MCF 10A (cell line): ENCODE results near the gene WDR18. TPM values are rescaled to one million over a fixed set of nuclear protein-coding genes. Genes with fewer than 3 reads are reported as not detected.
A peak's percentile ranks its signal among the peaks of the same experiment; 100 is the strongest.

Experiments
- BruUV-seq: library from RNA; stranded (reverse); fragments of 400-500 nt; replicated peaks from 2 replicates; lab custom pipeline; 2021; lab: Mats Ljungman, UMichigan
- CTCF ChIA-PET: fragments of 300-600 bp; sonication (Branson Sonifier 250); formaldehyde crosslinking; extraction: SDS; loops from one replicate; lab custom pipeline; 2021; ENCODE audit warnings: antibody characterized with exemption, inconsistent platforms; lab: Yijun Ruan, JAX
- POLR2A ChIA-PET: fragments of 300-600, 350-650 bp; sonication (Branson Sonifier 250); formaldehyde crosslinking; extraction: SDS; loops from one replicate; lab custom pipeline; 2020; ENCODE audit warnings: antibody characterized with exemption, inconsistent platforms; lab: Yijun Ruan, JAX
- DNase-seq: peaks from one replicate; pipeline ENCODE4 v3.0.0-alpha.2; 2018; ENCODE audit not compliant: unreplicated experiment
- H3K27ac Mint-ChIP-seq: one replicate; pipeline ENCODE4 v1.8.0; 2022; ENCODE audit warnings: mild to moderate bottlenecking, low read depth, mixed read lengths; ENCODE audit not compliant: unreplicated experiment
- H3K27me3 Mint-ChIP-seq: one replicate; pipeline ENCODE4 v1.8.0; 2022; ENCODE audit warnings: mixed read lengths; ENCODE audit not compliant: insufficient read depth, unreplicated experiment
- H3K36me3 Mint-ChIP-seq: one replicate; pipeline ENCODE4 v1.8.0; 2022; ENCODE audit warnings: mild to moderate bottlenecking, moderate library complexity, mixed read lengths; ENCODE audit not compliant: insufficient read depth, unreplicated experiment
- H3K4me1 Mint-ChIP-seq: one replicate; pipeline ENCODE4 v1.8.0; 2022; ENCODE audit warnings: mixed read lengths; ENCODE audit not compliant: insufficient read depth, unreplicated experiment
- H3K4me3 Mint-ChIP-seq: one replicate; pipeline ENCODE4 v1.8.0; 2022; ENCODE audit warnings: mild to moderate bottlenecking, moderate library complexity, mixed read lengths; ENCODE audit not compliant: unreplicated experiment
- H3K9me3 Mint-ChIP-seq: one replicate; pipeline ENCODE4 v1.8.0; 2022; ENCODE audit warnings: mixed read lengths; ENCODE audit not compliant: unreplicated experiment
- intact Hi-C: fragments of 100-400 bp; cut with micrococcal nuclease; formaldehyde crosslinking; loops from 2 replicates; pipeline ENCODE4 v1.14.1; 2022
- total RNA-seq: library from RNA; stranded (reverse); gene quantifications from 2 replicates; pipeline ENCODE4 v1.2.3, GENCODE V29; 2022
- TF ChIP-seq, protein P1 (sequence below): fragments of 200-600 bp; IDR thresholded peaks from one replicate; pipeline ENCODE4 v1.8.0; 2022; ENCODE audit warnings: antibody characterized with exemption, mild to moderate bottlenecking; ENCODE audit not compliant: unreplicated experiment

Gene WDR18
- total RNA-seq, 1 experiment from 2014 or later, result 96.7 TPM

DNA sequence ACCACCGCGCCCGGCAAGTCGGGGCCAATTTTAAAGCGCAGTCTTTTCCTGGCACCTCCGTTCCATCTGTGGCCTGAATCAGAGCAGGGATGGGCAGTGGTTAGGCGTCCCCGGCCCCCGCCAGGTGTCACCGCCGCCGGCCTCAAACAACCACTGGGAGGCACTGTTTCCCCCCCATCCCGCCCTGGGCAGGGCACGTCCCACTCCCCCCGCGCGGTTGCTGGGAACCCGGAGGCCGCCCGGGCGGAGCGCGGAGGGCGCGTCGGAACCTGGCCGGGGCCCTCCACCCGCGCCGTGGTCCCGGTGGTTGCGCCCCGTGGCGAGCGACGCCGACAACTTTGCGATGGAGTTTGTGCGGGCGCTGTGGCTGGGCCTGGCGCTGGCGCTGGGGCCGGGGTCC, 15.9 kb downstream of the WDR18 start, which contains the start of gene GRIN3B:
TSS of gene GRIN3B (plus strand) at position 325 of the 400 bp plus-strand sequence. CDS start at position 344, 19 bp downstream.
- Mint-ChIP-seq H3K27me3 (peaks cover 17% of the 10 kb centered on the region), H3K4me1 (peaks cover 6% of the 10 kb centered on the region), H3K9me3 (no peaks in the 10 kb centered on the region), H3K4me3 (no peak within 1 kb of the TSS), H3K27ac (no peak within 1 kb of the TSS), H3K36me3 (peaks cover 6% of the 10 kb centered on the region)
- intact Hi-C loops, result no loop called here
- POLR2A ChIA-PET, result no interaction called here
- DNase-seq, result no peak
- TF ChIP-seq, protein P1, sequence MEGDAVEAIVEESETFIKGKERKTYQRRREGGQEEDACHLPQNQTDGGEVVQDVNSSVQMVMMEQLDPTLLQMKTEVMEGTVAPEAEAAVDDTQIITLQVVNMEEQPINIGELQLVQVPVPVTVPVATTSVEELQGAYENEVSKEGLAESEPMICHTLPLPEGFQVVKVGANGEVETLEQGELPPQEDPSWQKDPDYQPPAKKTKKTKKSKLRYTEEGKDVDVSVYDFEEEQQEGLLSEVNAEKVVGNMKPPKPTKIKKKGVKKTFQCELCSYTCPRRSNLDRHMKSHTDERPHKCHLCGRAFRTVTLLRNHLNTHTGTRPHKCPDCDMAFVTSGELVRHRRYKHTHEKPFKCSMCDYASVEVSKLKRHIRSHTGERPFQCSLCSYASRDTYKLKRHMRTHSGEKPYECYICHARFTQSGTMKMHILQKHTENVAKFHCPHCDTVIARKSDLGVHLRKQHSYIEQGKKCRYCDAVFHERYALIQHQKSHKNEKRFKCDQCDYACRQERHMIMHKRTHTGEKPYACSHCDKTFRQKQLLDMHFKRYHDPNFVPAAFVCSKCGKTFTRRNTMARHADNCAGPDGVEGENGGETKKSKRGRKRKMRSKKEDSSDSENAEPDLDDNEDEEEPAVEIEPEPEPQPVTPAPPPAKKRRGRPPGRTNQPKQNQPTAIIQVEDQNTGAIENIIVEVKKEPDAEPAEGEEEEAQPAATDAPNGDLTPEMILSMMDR, result peak; percentile 34
- CTCF ChIA-PET, result interaction anchor here (1.5 kb wide), 1 partner anchor 204 kb away, joined by 3 read pairs; no protein-coding TSS in a partner anchor
- BruUV-seq, result no TSS peak

DNA sequence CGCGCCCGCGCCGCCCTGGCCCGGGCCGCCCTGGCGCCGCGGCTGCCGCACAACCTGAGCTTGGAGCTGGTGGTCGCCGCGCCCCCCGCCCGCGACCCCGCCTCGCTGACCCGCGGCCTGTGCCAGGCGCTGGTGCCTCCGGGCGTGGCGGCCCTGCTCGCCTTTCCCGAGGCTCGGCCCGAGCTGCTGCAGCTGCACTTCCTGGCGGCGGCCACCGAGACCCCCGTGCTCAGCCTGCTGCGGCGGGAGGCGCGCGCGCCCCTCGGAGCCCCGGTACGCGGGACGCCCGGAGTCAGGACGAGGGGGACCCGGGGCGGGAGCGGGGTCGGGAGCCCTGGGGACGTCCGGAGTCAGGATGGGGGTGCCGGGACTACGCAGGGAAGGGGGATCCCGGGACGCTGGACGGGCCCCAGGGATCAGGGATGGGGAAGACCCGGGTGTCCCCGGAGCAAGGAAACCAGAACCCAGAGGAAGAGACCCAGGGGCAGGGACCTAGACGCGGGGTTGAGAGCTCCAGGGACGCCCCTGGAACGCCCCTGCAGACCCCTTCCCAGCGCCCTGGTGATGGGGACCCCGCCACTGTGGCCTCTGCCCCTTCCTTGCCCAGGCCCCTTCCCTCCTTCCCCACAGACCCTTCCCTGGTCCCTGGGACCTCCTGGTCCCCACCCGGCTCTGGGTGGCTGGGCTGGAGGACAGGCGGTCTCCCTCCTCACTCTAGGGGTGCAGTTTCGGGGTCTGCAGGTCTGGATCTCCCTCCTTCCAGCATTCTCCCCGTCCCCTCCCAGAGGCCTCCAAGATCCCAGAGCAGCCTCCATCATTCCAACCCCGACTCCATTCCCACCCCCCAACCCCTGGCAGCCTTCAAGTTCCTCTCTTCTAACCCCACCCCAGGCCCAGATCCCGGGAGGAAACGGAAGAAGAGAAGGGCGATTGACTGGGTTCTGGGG, 16.7 kb downstream of the WDR18 start:
- H3K27me3 Mint-ChIP-seq, result peaks cover 17% of the 10 kb centered on the region
- no peaks in the 10 kb centered on the region for H3K9me3 Mint-ChIP-seq
- ChIA-PET POLR2A (interaction anchor here (0.6 to 0.9 kb wide), 4 partner anchors 17 to 204 kb away, joined by 3 to 4 read pairs (median 4); partner anchors contain the start of gene CNN2), CTCF (interaction anchor here (0.5 to 1.5 kb wide), 5 partner anchors 9 to 262 kb away, joined by 3 to 4 read pairs (median 3); no protein-coding TSS in a partner anchor)
- DNase-seq, result no peak
- peaks cover 6% of the 10 kb centered on the region for H3K4me1 Mint-ChIP-seq
- intact Hi-C loops, result loop anchor here (1.0 kb wide), 2 partner anchors 80 to 231 kb away; no protein-coding TSS in a partner anchor
- H3K27ac Mint-ChIP-seq, result no peak overlapping the region
- TF ChIP-seq, protein P1, result no peak
- peaks cover 6% of the 10 kb centered on the region for H3K36me3 Mint-ChIP-seq
- no peak overlapping the region for H3K4me3 Mint-ChIP-seq
- BruUV-seq, result no TSS peak

DNA sequence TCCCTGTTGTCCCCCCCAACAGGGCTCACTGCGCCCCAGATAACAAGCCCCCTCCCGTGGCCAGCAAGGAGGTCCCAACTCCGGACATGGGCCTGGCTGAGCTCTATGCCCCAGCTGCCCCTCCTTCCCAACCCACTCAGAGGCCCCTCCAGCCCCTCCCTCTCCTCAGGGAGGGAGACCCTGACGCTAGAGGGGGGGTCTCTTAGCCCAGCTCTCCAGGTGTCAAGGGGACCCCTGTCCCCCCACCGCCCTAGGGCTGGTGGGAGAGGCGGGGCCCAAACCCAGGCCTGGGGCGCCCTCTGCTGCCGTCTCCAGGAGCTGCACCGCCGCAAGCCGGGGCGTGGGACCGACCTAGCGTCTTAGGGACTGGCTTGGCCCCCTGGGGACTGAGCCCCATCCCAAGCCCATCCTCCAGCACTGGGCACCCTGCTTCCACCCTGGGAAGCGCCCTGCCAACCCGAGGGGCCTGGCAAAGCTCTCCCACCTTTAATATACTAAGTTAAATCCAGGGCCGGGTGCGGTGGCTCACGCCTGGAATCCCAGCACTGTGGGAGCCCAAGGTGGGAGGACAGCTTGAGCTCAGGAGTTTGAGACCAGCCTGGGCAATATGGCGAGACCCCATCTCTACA, 17.5 kb downstream of the WDR18 start:
- peaks cover 1% of the 10 kb centered on the region for H3K36me3 Mint-ChIP-seq
- no peaks in the 10 kb centered on the region for H3K9me3 Mint-ChIP-seq
- TF ChIP-seq, protein P1, result peak; percentile 95
- H3K27ac Mint-ChIP-seq, result no peak overlapping the region
- peak; percentile 51 for DNase-seq
- no peaks in the 10 kb centered on the region for H3K4me1 Mint-ChIP-seq
- intact Hi-C loops, result loop anchor here (1.0 kb wide), 2 partner anchors 80 to 231 kb away; no protein-coding TSS in a partner anchor
- ChIA-PET CTCF (interaction anchor here (0.5 to 1.5 kb wide), 5 partner anchors 8 to 263 kb away, joined by 3 to 4 read pairs (median 3); no protein-coding TSS in a partner anchor), POLR2A (interaction anchor here (0.6 to 0.9 kb wide), 4 partner anchors 17 to 203 kb away, joined by 3 to 4 read pairs (median 4); partner anchors contain the start of gene CNN2)
- H3K4me3 Mint-ChIP-seq, result no peak overlapping the region
- peaks cover 17% of the 10 kb centered on the region for H3K27me3 Mint-ChIP-seq
- no TSS peak for BruUV-seq
